Stimulated activated CD4-positive, alpha-beta T cell treated with anti-CD3 and anti-CD28 coated beads, Interleukin-15, amount 100 ng/mL, for 24 hours (primary cell): ENCODE results near the gene METTL2B.
A peak's percentile ranks its signal among the peaks of the same experiment; 100 is the strongest.

ENCODE experiments used
- DNase-seq: peaks from one replicate; pipeline ENCODE4 v3.0.0-alpha.2; 2020

The METTL2B gene

GRCh38 chr7:128476402-128477335 lies at the start of gene METTL2B:
TSS of gene METTL2B (plus strand) at chr7:128476748. CDS start at chr7:128476766, 18 bp downstream.
- peak; percentile 96 for DNase-seq

GRCh38 chr7:128427289-128427891 lies 49.2 kb upstream of the METTL2B start:
- peak; percentile 35 for DNase-seq

GRCh38 chr7:128430207-128430606 lies 46.3 kb upstream of the METTL2B start:
- DNase-seq, result no peak

- no peak for DNase-seq
Observed at GRCh38 chr7:128431221-128431620, 45.3 kb upstream of the METTL2B start.

- no peak for DNase-seq
Observed at GRCh38 chr7:128431754-128432153, 44.8 kb upstream of the METTL2B start.

- no peak for DNase-seq
Observed at GRCh38 chr7:128434413-128435326, 41.9 kb upstream of the METTL2B start.

- DNase-seq, result no peak
Observed at GRCh38 chr7:128435327-128435686, 41.2 kb upstream of the METTL2B start.

- DNase-seq, result no peak
Observed at GRCh38 chr7:128437426-128438332, 38.9 kb upstream of the METTL2B start.

GRCh38 chr7:128442356-128442755 lies 34.2 kb upstream of the METTL2B start:
- no peak for DNase-seq

- no peak for DNase-seq
Observed at GRCh38 chr7:128443831-128444600, 32.5 kb upstream of the METTL2B start.

GRCh38 chr7:128446306-128446705 lies 30.2 kb upstream of the METTL2B start:
- DNase-seq, result no peak

GRCh38 chr7:128447941-128448564 lies 28.5 kb upstream of the METTL2B start:
- no peak for DNase-seq

GRCh38 chr7:128448751-128449302 lies 27.7 kb upstream of the METTL2B start:
- no peak for DNase-seq

- DNase-seq, result no peak
Observed at GRCh38 chr7:128450409-128450808, 26.1 kb upstream of the METTL2B start.

- DNase-seq, result no peak
Observed at GRCh38 chr7:128450913-128451312, 25.6 kb upstream of the METTL2B start.

- DNase-seq, result no peak
Observed at GRCh38 chr7:128452552-128452951, 24.0 kb upstream of the METTL2B start.

GRCh38 chr7:128453836-128454804 lies 22.4 kb upstream of the METTL2B start:
- no peak for DNase-seq

- no peak for DNase-seq
Observed at GRCh38 chr7:128454808-128455542, 21.6 kb upstream of the METTL2B start.
